Measurements from ENCODE around the gene RNU6-1. TPM values are rescaled to one million over a fixed set of nuclear protein-coding genes. Genes with fewer than 3 reads are reported as not detected.
A peak's percentile ranks its signal among the peaks of the same experiment; 100 is the strongest.

Gene RNU6-1
- total RNA-seq = not detected in 2 replicates
- long read RNA-seq = 0 reads

GRCh38 chr15:67839929-67840748 lies at the start of gene RNU6-1:
Gene RNU6-1, minus strand, starts transcription at chr15:67840045.
- no peak for TF ChIP-seq CTCF (IDR thresholded peaks at IDR 0.05)
- DNase-seq (ENCODE audit: extremely low spot score, unreplicated experiment) = peak; percentile 97
- Mint-ChIP-seq H3K9me3 (ENCODE audit: unreplicated experiment) (no peaks in the 10 kb centered on the region), H3K27me3 (ENCODE audit: unreplicated experiment) (peaks cover 16% of the 10 kb centered on the region), H3K36me3 (ENCODE audit: unreplicated experiment) (no peaks in the 10 kb centered on the region), H3K27ac (ENCODE audit: unreplicated experiment) (peak within 1 kb of the TSS; percentile 93), H3K4me1 (ENCODE audit: unreplicated experiment) (peaks cover 55% of the 10 kb centered on the region), H3K4me3 (ENCODE audit: unreplicated experiment) (peak within 1 kb of the TSS; percentile 87)

GRCh38 chr15:67887776-67888175 lies 47.9 kb upstream of the RNU6-1 start:
- no peak for DNase-seq (ENCODE audit: extremely low spot score, unreplicated experiment)
- Mint-ChIP-seq H3K27ac (ENCODE audit: unreplicated experiment) (no peak overlapping the region), H3K4me1 (ENCODE audit: unreplicated experiment) (peaks cover 29% of the 10 kb centered on the region), H3K9me3 (ENCODE audit: unreplicated experiment) (peaks cover 8% of the 10 kb centered on the region), H3K4me3 (ENCODE audit: unreplicated experiment) (no peak overlapping the region), H3K27me3 (ENCODE audit: unreplicated experiment) (no peaks in the 10 kb centered on the region), H3K36me3 (ENCODE audit: unreplicated experiment) (peaks cover 3% of the 10 kb centered on the region)
- TF ChIP-seq CTCF (IDR thresholded peaks at IDR 0.05) = no peak

GRCh38 chr15:67885861-67886260 lies 46.0 kb upstream of the RNU6-1 start:
- peaks cover 8% of the 10 kb centered on the region for H3K9me3 Mint-ChIP-seq (ENCODE audit: unreplicated experiment)
- H3K27me3 Mint-ChIP-seq (ENCODE audit: unreplicated experiment) = no peaks in the 10 kb centered on the region
- H3K4me3 Mint-ChIP-seq (ENCODE audit: unreplicated experiment) = no peak overlapping the region
- peaks cover 3% of the 10 kb centered on the region for H3K36me3 Mint-ChIP-seq (ENCODE audit: unreplicated experiment)
- H3K4me1 Mint-ChIP-seq (ENCODE audit: unreplicated experiment) = peaks cover 39% of the 10 kb centered on the region
- no peak overlapping the region for H3K27ac Mint-ChIP-seq (ENCODE audit: unreplicated experiment)
- no peak for DNase-seq (ENCODE audit: extremely low spot score, unreplicated experiment)
- no peak for TF ChIP-seq CTCF (IDR thresholded peaks at IDR 0.05)

- Mint-ChIP-seq H3K9me3 (ENCODE audit: unreplicated experiment) (peaks cover 7% of the 10 kb centered on the region), H3K27ac (ENCODE audit: unreplicated experiment) (peak overlapping the region; percentile 86), H3K4me3 (ENCODE audit: unreplicated experiment) (peak overlapping the region; percentile 69), H3K4me1 (ENCODE audit: unreplicated experiment) (peaks cover 42% of the 10 kb centered on the region), H3K27me3 (ENCODE audit: unreplicated experiment) (no peaks in the 10 kb centered on the region), H3K36me3 (ENCODE audit: unreplicated experiment) (peaks cover 3% of the 10 kb centered on the region)
- TF ChIP-seq CTCF (IDR thresholded peaks at IDR 0.05) = no peak
- no peak for DNase-seq (ENCODE audit: extremely low spot score, unreplicated experiment)
Measured at GRCh38 chr15:67885175-67885523, 45.3 kb upstream of the RNU6-1 start.

GRCh38 chr15:67884514-67885174 lies 44.8 kb upstream of the RNU6-1 start:
- peaks cover 2% of the 10 kb centered on the region for H3K9me3 Mint-ChIP-seq (ENCODE audit: unreplicated experiment)

More at GRCh38 chr15:67884514-67885174, 44.8 kb upstream of the RNU6-1 start:
- H3K36me3 Mint-ChIP-seq (ENCODE audit: unreplicated experiment) = peaks cover 2% of the 10 kb centered on the region
- no peak for TF ChIP-seq CTCF (IDR thresholded peaks at IDR 0.05)
- H3K4me1 Mint-ChIP-seq (ENCODE audit: unreplicated experiment) = peaks cover 42% of the 10 kb centered on the region
- H3K4me3 Mint-ChIP-seq (ENCODE audit: unreplicated experiment) = peak overlapping the region; percentile 69
- H3K27ac Mint-ChIP-seq (ENCODE audit: unreplicated experiment) = peak overlapping the region; percentile 86
- peak; percentile 90 for DNase-seq (ENCODE audit: extremely low spot score, unreplicated experiment)
- H3K27me3 Mint-ChIP-seq (ENCODE audit: unreplicated experiment) = no peaks in the 10 kb centered on the region
